Heart left ventricle (tissue), 16 donors: ENCODE results near the gene COPZ1. TPM values are rescaled to one million over a fixed set of nuclear protein-coding genes. Genes with fewer than 3 reads are reported as not detected.
A peak's percentile ranks its signal among the peaks of the same experiment; 100 is the strongest.
"Not testable (repeated sequence)": the region's sequence is repeated elsewhere in the genome, so short reads cannot be mapped to it uniquely, and the experiment has no call there.

ENCODE experiments used
- ATAC-seq, 4 donors: fragments of 200-7000 bp; cut with Tn5 transposase; one replicate each; pipeline ENCODE4 v1.9.1; 2020 to 2022; ENCODE audit warnings: moderate library complexity in 4 of 4, mild to moderate bottlenecking in 3 of 4, moderate number of reproducible peaks in 1 of 4
- DNase-seq, 5 donors: peaks; one replicate each; pipeline ENCODE4 v3.0.0-alpha.2; 2020
- H3K27ac ChIP-seq, 12 donors: fragments of 200-600 bp; sonication (generic) in 4 of 12; one replicate each; pipeline versions ENCODE4 v1.5.0 to v1.8.0; 2016 to 2022; ENCODE audit warnings: mild to moderate bottlenecking in 2 of 12
- H3K27me3 ChIP-seq, 9 donors: fragments of 200-600 bp; sonication (generic) in 2 of 9; one replicate each; pipeline versions ENCODE4 v1.5.1 to v1.8.0; 2016 to 2022; ENCODE audit warnings: mild to moderate bottlenecking in 3 of 9
- H3K36me3 ChIP-seq, 9 donors: fragments of 200-600 bp; sonication (generic) in 2 of 9; one replicate each; pipeline versions ENCODE4 v1.5.0 to v1.8.0; 2018 to 2022; ENCODE audit warnings: mild to moderate bottlenecking in 2 of 9
- H3K4me1 ChIP-seq, 12 donors: fragments of 200-600 bp; sonication (generic) in 4 of 12; one replicate each; pipeline versions ENCODE4 v1.5.0 to v1.8.0; 2016 to 2022; ENCODE audit warnings: mild to moderate bottlenecking in 3 of 12
- H3K4me3 ChIP-seq, 12 donors: fragments of 200-600 bp; sonication (generic) in 4 of 12; one replicate each; pipeline versions ENCODE4 v1.5.0 to v1.8.0; 2017 to 2022; ENCODE audit warnings: mild to moderate bottlenecking in 9 of 12, moderate library complexity in 4 of 12
- H3K9me3 ChIP-seq, 12 donors: fragments of 200-600 bp; sonication (generic) in 4 of 12; one replicate each; pipeline versions ENCODE4 v1.5.0 to v1.8.0; 2016 to 2022; ENCODE audit warnings: mild to moderate bottlenecking in 1 of 12
- POLR2A ChIP-seq, 2 donors: fragments of 450-650 bp; IDR thresholded peaks; one replicate each; pipeline ENCODE4 v1.6.1; 2017; ENCODE audit warnings: antibody characterized with exemption in 2 of 2, mild to moderate bottlenecking in 2 of 2, moderate library complexity in 2 of 2
- WGBS, 4 donors: extraction: QIAGEN DNeasy Blood & Tissue Kit in 2 of 4; methylation state at CpG; one replicate each; pipeline versions ENCODE4 v1.1.5 to v1.1.7; 2013 to 2018; 5-methylcytosine and 5-hydroxymethylcytosine counted together
- intact Hi-C, 10 donors: fragments of 100-400 bp; cut with DNase I; formaldehyde crosslinking; loops; one replicate each; pipeline versions ENCODE4 v1.11.1 to v1.14.2; 2022
- polyA plus RNA-seq, 2 donors: library from polyadenylated mRNA; stranded (reverse); fragments of 200-250 nt; gene quantifications; one replicate each; pipeline ENCODE4 v1.2.3, GENCODE V29; 2013
- total RNA-seq, 9 donors: library from RNA; depleted of rRNA in 2 of 9; stranded (reverse); fragments of >200 nt in 2 of 9; fragmentation: NEBNext Ultra II Directional in 3 of 9; extraction: Animal tissue kit (Norgen Biotek cat#: 25700) in 3 of 9; gene quantifications; one replicate each; pipeline versions ENCODE4 v1.1.0 to v1.2.4, GENCODE V29; 2016 to 2023
- TF ChIP-seq, protein P1 (sequence below), 12 donors: fragments of 200-600 bp; sonication (generic) in 4 of 12; IDR thresholded peaks; one replicate each; pipeline versions ENCODE4 v1.5.0 to v1.8.0; 2018 to 2022; ENCODE audit warnings: antibody characterized with exemption in 12 of 12, mild to moderate bottlenecking in 5 of 12
- donor health status: ischemic (EF 13 %, LVEDD 7.1; RV severe dilation, severe dysfunction).
- donor health status: healthy with polysubstance abuse.
- donor health status: DM: no; HTN: yes; CAD: no.
- donor health status: DM: no; HTN: no; CAD: no.
- donor health status: ischemic (EF 25% LVEDD 6.9; RV normal size, moderate dysfunction).
- donor health status: ischemic (EF 25% LVEDD 5.7; RV mildly dilated, moderate dysfunction).
- donor health status: healthy.
- donor health status: DM: yes; HTN: yes; CAD: no.
- donor health status: ischemic (EF 35%, LVEDD 5.7; RV mildly dilated, moderate dysfunction).
- donor health status: nonischemic (EF 11% LVEDD 7.7; RV severe dilation, severe dysfunction).
- donor health status: DM: yes; HTN: yes; CAD: no.
- donor health status: PGD.
- donor health status: ischemic (EF 29% LVEDD 5.4; RV normal size, mild dysfunction).
- donor health status: nonischemic (EF 23%, LVEDD 6.1; RV moderate dilation, normal function).

The COPZ1 gene
- total and polyA plus RNA-seq, 11 donors = 77.3 to 146 (median 125) TPM

DNA sequence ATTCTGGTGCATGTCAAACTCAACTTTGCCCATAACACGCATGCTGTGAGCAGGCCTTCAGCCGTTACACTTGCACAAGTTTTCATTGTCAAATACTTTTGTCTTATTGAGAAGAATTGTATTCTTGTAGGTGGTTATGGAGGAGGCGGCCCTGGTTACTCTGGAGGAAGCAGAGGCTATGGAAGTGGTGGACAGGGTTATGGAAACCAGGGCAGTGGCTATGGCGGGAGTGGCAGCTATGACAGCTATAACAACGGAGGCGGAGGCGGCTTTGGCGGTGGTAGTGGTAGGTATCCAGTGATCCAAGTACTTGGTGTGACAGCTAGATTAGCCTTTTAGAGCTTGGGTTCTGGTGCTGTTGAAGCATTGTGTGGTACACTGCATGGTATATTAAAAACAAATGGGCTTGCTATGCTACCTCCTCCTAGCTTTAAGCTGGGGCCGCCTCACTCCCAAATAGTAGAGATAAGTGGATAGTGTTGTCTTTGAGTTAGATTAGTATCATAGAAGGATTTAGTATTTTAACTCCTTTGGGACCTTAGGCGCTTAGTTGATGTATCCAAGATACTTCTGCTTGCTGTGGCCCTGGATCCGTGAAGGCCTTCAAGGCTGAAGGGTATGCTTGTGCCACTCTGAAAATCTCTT lies 41.9 kb upstream of the COPZ1 start:
- Histone ChIP-seq H3K27ac (peak overlapping the region in 2 of 12 donors; percentile 8 to 16), H3K36me3 (peaks cover 0 to 70% (median 66%) of the 10 kb centered on the region in 9 donors), H3K4me1 (peaks cover 9 to 77% (median 64%) of the 10 kb centered on the region in 12 donors), H3K27me3 (no peaks in the 10 kb centered on the region), H3K4me3 (peak overlapping the region in 10 of 12 donors; percentile 0 to 93 (median 79)), H3K9me3 (no peaks in the 10 kb centered on the region)
- intact Hi-C loops = loop anchor here in 3 of 10 donors (2.0 to 10.0 kb wide), 3 partner anchors 62 to 74 kb away; no protein-coding TSS in a partner anchor
- ATAC-seq (no peak), DNase-seq (no peak)
- WGBS, 4 donors = 31 to 51% (median 45%) methylated on average over 11 of the region's 11 CpGs
- TF ChIP-seq, protein P1, sequence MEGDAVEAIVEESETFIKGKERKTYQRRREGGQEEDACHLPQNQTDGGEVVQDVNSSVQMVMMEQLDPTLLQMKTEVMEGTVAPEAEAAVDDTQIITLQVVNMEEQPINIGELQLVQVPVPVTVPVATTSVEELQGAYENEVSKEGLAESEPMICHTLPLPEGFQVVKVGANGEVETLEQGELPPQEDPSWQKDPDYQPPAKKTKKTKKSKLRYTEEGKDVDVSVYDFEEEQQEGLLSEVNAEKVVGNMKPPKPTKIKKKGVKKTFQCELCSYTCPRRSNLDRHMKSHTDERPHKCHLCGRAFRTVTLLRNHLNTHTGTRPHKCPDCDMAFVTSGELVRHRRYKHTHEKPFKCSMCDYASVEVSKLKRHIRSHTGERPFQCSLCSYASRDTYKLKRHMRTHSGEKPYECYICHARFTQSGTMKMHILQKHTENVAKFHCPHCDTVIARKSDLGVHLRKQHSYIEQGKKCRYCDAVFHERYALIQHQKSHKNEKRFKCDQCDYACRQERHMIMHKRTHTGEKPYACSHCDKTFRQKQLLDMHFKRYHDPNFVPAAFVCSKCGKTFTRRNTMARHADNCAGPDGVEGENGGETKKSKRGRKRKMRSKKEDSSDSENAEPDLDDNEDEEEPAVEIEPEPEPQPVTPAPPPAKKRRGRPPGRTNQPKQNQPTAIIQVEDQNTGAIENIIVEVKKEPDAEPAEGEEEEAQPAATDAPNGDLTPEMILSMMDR (IDR thresholded peaks at IDR 0.05) = no peak
- no peak for TF ChIP-seq POLR2A (IDR thresholded peaks at IDR 0.05)

DNA sequence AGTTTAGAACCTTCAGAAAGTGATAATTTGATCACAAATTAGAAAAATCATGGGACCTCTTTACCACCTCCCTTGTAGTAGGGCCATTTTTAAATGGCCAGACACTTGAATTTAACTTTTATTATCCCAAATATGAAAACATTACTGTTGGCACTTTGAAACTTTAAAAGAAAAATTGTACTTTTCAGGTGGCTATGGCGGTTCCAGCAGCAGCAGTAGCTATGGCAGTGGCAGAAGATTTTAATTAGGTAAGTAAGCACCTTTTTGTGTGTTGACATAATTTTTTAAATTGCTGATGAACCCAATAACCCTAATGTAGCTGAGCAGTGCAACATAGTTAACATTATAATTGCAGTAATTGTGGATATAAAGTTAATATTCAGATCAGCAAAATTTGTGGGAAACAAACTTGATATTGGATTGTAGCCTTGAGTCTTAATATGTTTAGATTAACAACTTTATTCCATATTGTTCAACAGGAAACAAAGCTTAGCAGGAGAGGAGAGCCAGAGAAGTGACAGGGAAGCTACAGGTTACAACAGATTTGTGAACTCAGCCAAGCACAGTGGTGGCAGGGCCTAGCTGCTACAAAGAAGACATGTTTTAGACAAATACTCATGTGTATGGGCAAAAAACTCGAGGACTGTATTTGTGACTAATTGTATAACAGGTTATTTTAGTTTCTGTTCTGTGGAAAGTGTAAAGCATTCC lies 40.7 kb upstream of the COPZ1 start:
- peaks cover 9 to 66% (median 55%) of the 10 kb centered on the region in 12 donors for H3K4me1 ChIP-seq
- H3K27ac ChIP-seq = peak overlapping the region in 2 of 12 donors; percentile 1 to 33
- H3K36me3 ChIP-seq = peaks cover 0 to 80% (median 77%) of the 10 kb centered on the region in 9 donors
- not testable (repeated sequence) for DNase-seq, H3K27me3 ChIP-seq, ATAC-seq, H3K9me3 ChIP-seq
- WGBS, 4 donors = 44 to 66% (median 59%) methylated on average over 1 to 2 of the region's 2 CpGs
- intact Hi-C loops = loop anchor here in 2 of 10 donors (5.0 to 10.0 kb wide), 2 partner anchors 71 to 73 kb away; no protein-coding TSS in a partner anchor
- peak overlapping the region in 4 of 12 donors; percentile 6 to 91 (median 47) for H3K4me3 ChIP-seq

DNA sequence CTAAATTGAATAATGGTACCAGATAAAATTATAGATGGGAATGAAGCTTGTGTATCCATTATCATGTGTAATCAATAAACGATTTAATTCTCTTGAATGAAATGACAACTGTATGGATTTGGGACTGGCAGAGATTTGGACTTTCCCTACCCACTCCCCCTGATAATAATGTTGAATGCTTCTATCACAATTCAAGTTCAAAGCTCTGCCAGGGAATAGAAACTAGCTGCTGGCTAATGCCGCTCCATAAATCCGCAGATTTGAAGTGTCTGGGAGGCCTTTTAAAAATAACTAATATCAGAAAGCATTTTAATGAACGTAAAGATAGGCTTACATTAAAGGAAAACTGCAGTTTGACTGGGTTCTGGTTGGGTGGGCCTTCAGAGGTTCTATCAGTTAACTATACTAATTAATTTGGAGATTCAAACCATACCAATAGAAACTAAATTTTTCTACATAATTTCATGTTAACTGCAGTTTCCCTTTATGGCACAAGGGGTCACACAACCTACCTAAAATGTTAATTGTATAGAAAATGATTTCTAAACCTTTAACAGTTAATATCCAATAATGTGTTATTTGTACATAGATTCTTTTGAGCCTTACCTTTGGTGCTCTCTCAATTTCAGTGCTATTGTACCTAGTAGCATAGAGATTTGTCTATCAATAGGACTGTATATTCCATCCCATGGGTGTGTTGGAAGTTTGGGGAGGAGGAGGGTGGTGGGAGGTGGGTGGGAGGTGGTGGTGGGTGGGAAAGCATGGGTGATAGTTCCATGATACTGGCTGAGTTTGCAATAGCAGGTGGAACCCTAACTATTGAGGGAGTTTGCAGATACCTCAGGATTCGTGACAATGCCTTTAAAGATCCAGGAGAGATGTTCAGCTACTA lies 39.5 kb upstream of the COPZ1 start:
- peak overlapping the region in 2 of 12 donors; percentile 1 to 91 for H3K4me3 ChIP-seq
- intact Hi-C loops = loop anchor here in 2 of 10 donors (5.0 to 10.0 kb wide), 2 partner anchors 69 to 72 kb away; no protein-coding TSS in a partner anchor
- ATAC-seq (no peak), DNase-seq (no peak)
- no peaks in the 10 kb centered on the region for H3K9me3 ChIP-seq
- no peak for TF ChIP-seq POLR2A (IDR thresholded peaks at IDR 0.05)
- TF ChIP-seq, protein P1 (IDR thresholded peaks at IDR 0.05) = peak in 4 of 12 donors; percentile 8 to 32 (median 18)
- peak overlapping the region in 2 of 12 donors; percentile 15 to 44 for H3K27ac ChIP-seq
- peaks cover 9 to 72% (median 55%) of the 10 kb centered on the region in 12 donors for H3K4me1 ChIP-seq
- H3K27me3 ChIP-seq = no peaks in the 10 kb centered on the region
- peaks cover 0 to 82% (median 79%) of the 10 kb centered on the region in 9 donors for H3K36me3 ChIP-seq
- 46 to 58% (median 53%) methylated on average over 5 of the region's 5 CpGs for WGBS, 4 donors
